Mucosa of descending colon (tissue), 3 donors: ENCODE data around the gene GALNT18. TPM values are rescaled to one million over a fixed set of nuclear protein-coding genes. Genes with fewer than 3 reads are reported as not detected.

Source experiments
- ATAC-seq: fragments of 200-7000 bp; cut with Tn5 transposase; one replicate; pipeline ENCODE4 v1.9.1; 2020; ENCODE audit warnings: mild to moderate bottlenecking, moderate library complexity
- DNase-seq, 3 donors: peaks; one replicate each; pipeline ENCODE4 v3.0.0-alpha.2; 2020
- H3K36me3 ChIP-seq: fragments of 200-600 bp; one replicate; pipeline ENCODE4 v1.8.0; 2021; ENCODE audit warnings: low read depth, mild to moderate bottlenecking
- H3K4me1 ChIP-seq: fragments of 200-600 bp; one replicate; pipeline ENCODE4 v1.8.0; 2021; ENCODE audit warnings: low read depth, mild to moderate bottlenecking
- H3K4me3 ChIP-seq: fragments of 200-600 bp; one replicate; pipeline ENCODE4 v1.8.0; 2021; ENCODE audit warnings: mild to moderate bottlenecking
- H3K9me3 ChIP-seq: fragments of 200-600 bp; one replicate; pipeline ENCODE4 v1.8.0; 2021; ENCODE audit warnings: mild to moderate bottlenecking
- intact Hi-C, 2 donors: fragments of 100-400 bp; cut with DNase I in 1 of 2; cut with micrococcal nuclease in 1 of 2; formaldehyde crosslinking; loops; one replicate each; pipeline versions ENCODE4 v1.11.0 to v1.11.1; 2022; cut with DNase I, micrococcal nuclease
- total RNA-seq, 3 donors: library from RNA; stranded (reverse); fragmentation: NEBNext Ultra II Directional in 2 of 3; extraction: Animal tissue kit (Norgen Biotek cat#: 25700) in 2 of 3; gene quantifications; one replicate each; pipeline versions ENCODE4 v1.2.1 to v1.2.4, GENCODE V29; 2021 to 2023
- TF ChIP-seq, protein P1 (sequence below): fragments of 200-600 bp; IDR thresholded peaks from one replicate; pipeline ENCODE4 v1.8.0; 2022; ENCODE audit warnings: antibody characterized with exemption, mild to moderate bottlenecking
- donor health status: DM: no; HTN: no; CAD: no; lungs with moderate emphysema.
- donor health status: DM: no; HTN: no; CAD: no.
- donor health status: DM: no; HTN: yes; CAD: no.

The GALNT18 gene
- total RNA-seq, 3 donors from 2014 or later, result 2.0 to 27.8 (median 5.4) TPM

DNA sequence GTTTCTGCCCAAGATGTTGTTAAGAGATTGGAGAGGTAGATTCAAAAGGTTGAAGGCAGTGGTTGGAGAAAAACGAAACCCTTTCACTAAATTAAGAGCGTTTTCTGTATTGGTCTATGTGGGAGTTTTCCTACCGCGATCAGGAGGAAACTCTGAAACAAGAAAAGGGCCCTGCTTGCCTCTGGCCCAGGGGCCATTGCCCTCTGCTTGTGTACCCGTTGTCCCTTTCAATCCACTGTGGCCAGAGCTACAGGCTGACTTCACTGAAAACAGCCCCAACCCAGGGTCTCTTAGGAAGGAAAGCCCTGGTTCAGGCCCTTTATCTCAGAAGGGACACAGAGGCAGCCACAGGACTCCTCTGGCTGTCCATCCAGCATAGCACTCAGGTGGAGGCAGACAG lies 367.8 kb downstream of the GALNT18 start:
- DNase-seq (no peak), ATAC-seq (no peak)
- H3K36me3 ChIP-seq, result no peaks in the 10 kb centered on the region
- TF ChIP-seq, protein P1, sequence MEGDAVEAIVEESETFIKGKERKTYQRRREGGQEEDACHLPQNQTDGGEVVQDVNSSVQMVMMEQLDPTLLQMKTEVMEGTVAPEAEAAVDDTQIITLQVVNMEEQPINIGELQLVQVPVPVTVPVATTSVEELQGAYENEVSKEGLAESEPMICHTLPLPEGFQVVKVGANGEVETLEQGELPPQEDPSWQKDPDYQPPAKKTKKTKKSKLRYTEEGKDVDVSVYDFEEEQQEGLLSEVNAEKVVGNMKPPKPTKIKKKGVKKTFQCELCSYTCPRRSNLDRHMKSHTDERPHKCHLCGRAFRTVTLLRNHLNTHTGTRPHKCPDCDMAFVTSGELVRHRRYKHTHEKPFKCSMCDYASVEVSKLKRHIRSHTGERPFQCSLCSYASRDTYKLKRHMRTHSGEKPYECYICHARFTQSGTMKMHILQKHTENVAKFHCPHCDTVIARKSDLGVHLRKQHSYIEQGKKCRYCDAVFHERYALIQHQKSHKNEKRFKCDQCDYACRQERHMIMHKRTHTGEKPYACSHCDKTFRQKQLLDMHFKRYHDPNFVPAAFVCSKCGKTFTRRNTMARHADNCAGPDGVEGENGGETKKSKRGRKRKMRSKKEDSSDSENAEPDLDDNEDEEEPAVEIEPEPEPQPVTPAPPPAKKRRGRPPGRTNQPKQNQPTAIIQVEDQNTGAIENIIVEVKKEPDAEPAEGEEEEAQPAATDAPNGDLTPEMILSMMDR, result no peak
- intact Hi-C loops, result no loop called here
- no peaks in the 10 kb centered on the region for H3K9me3 ChIP-seq
- H3K4me3 ChIP-seq, result no peak overlapping the region
- H3K4me1 ChIP-seq, result no peaks in the 10 kb centered on the region

DNA sequence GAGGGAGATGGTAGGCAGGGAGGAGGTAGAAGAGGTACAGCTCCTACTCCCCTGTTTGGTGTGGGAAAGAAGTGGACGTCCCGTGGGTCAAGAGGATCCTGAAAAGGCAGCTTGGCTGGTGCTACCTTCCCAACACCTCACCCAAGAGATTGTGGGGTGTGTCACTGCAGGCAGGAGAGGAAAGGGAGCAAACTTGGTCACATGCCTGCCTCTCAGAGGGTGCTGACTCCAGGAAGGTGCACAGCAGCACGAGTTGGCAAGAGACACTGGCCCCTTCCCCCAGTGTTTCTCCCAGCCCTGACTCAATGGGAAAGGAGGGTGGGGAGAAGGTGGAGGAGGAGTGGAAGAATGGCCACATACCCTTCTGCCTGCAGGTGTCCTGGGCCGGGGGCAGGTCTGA lies 368.3 kb downstream of the GALNT18 start:
- DNase-seq (no peak), ATAC-seq (no peak)
- TF ChIP-seq, protein P1, result no peak
- no peaks in the 10 kb centered on the region for H3K9me3 ChIP-seq
- H3K4me3 ChIP-seq, result no peak overlapping the region
- H3K36me3 ChIP-seq, result no peaks in the 10 kb centered on the region
- no peaks in the 10 kb centered on the region for H3K4me1 ChIP-seq
- intact Hi-C loops, result no loop called here

DNA sequence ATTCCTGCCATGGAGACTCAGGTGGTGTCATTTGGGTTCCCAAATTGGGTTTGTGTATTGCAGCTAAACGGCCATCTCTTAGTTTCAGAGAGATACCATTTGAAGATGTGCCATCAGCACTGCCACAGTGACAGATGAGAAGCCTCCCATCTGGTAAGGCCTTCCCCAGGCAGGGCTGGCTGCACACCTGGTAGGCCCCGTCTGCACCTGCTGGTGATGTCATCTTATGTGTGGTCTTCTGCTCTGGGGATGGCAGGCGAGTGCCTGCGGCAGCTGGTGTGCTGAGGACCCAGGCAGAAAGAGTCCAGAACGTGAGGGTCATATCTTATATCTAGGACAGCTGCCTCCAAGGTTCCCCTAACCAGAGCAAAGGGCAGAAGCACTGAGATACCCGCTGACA lies 369.4 kb downstream of the GALNT18 start:
- TF ChIP-seq, protein P1, result no peak
- intact Hi-C loops, result no loop called here
- H3K4me1 ChIP-seq, result no peaks in the 10 kb centered on the region
- H3K4me3 ChIP-seq, result no peak overlapping the region
- DNase-seq (no peak), ATAC-seq (no peak)
- no peaks in the 10 kb centered on the region for H3K9me3 ChIP-seq
- no peaks in the 10 kb centered on the region for H3K36me3 ChIP-seq

DNA sequence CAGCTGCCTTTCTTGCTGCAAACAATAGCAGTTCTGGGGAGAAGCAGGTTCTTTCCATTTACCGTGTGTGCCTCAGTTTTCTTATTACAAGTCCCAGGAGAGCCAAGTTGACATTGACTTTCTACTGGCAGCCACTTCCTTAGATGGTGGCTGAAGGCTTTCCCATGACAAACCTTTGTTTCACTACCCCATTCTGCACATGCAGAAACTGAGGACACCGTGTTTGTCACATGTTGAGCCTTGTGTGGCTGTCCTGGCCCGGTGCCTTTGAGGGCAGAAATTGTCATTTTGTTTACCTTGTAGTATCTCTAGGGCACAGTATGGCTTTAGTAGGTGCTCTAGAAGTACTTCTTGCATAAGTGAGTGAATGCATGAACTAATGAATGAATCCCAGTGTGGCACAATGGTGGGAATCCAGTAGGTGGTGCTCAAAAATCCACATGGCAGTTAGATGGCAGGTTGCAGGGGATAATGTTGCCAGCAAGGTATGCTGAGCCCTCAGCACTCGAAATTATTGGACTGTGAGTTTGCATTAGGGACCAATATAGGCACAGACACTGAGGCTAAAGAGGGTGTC lies 370.3 kb downstream of the GALNT18 start:
- no peak overlapping the region for H3K4me3 ChIP-seq
- DNase-seq (no peak), ATAC-seq (no peak)
- no peaks in the 10 kb centered on the region for H3K9me3 ChIP-seq
- no peaks in the 10 kb centered on the region for H3K4me1 ChIP-seq
- intact Hi-C loops, result no loop called here
- no peaks in the 10 kb centered on the region for H3K36me3 ChIP-seq
- TF ChIP-seq, protein P1, result no peak

DNA sequence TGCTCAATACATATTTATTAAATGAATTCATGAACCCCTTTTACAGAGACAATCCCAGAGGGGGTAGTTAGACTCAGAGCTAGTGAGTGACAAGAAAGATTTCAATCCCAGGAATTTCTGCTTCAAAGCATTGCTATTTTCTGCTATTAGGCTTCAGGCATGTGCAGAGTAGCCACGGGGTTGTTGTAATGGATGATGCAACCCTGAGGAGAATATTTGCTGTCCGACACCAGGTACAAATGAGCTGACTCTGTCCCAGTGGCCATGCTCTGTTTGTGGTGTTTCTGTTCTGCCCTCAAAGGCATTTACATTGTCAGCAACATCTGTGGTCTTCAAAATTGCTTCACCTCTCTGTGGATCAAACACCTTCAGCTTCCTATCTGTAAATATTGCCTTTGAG lies 371.3 kb downstream of the GALNT18 start:
- no peaks in the 10 kb centered on the region for H3K36me3 ChIP-seq
- no peak for ATAC-seq
- TF ChIP-seq, protein P1, result no peak

DNA sequence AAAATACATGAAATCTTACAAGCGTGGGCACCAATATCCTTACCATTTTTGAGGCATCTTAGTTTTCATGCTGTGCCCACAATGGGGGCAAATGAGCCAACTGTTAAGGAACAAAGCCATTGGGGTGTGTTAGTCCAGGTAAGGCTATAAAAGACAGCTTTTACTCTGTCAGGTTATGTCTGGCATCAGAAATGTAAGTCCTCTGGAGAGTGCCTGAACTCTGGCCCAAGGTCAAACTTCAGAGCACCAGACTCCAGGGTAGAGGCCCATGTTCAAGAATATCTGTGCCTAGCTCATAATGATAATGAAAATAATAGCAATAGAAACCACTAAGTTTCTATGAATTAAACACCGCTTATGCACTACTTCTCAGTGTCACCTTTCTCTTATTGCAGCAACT lies 374.2 kb downstream of the GALNT18 start:
- no peaks in the 10 kb centered on the region for H3K9me3 ChIP-seq
- peaks cover 3% of the 10 kb centered on the region for H3K4me1 ChIP-seq
- no peak for DNase-seq
- intact Hi-C loops, result no loop called here
- no peak overlapping the region for H3K4me3 ChIP-seq
- no peak for ATAC-seq
- TF ChIP-seq, protein P1, result no peak
- H3K36me3 ChIP-seq, result no peaks in the 10 kb centered on the region

More for the DNA sequence above, 371.3 kb downstream of the GALNT18 start:
- H3K4me1 ChIP-seq, result no peaks in the 10 kb centered on the region
- intact Hi-C loops, result no loop called here
- H3K4me3 ChIP-seq, result no peak overlapping the region
- no peaks in the 10 kb centered on the region for H3K9me3 ChIP-seq
- DNase-seq, result no peak
